HG03060 (cell line): ENCODE measurements around the gene CPSF4L.

Source experiments
- ATAC-seq: cut with Tn5 transposase; IDR thresholded peaks from one replicate; pipeline ENCODE4 v1.9.1; 2021; ENCODE audit warnings: low read depth, moderate number of reproducible peaks; ENCODE audit not compliant: unreplicated experiment

Gene CPSF4L

GRCh38 chr17:73240561-73240960 lies 21.1 kb downstream of the CPSF4L start:
- ATAC-seq, result no peak

GRCh38 chr17:73237714-73238113 lies 24.0 kb downstream of the CPSF4L start:
- no peak for ATAC-seq

GRCh38 chr17:73234736-73235135 lies 26.9 kb downstream of the CPSF4L start:
- ATAC-seq, result no peak

GRCh38 chr17:73232587-73233373 lies 28.9 kb downstream of the CPSF4L start:
- no peak for ATAC-seq

- peak; percentile 46 for ATAC-seq
Measured at GRCh38 chr17:73231841-73232586, 29.7 kb downstream of the CPSF4L start.

- no peak for ATAC-seq
Measured at GRCh38 chr17:73231395-73231794, 30.3 kb downstream of the CPSF4L start.

GRCh38 chr17:73230088-73230487 lies 31.6 kb downstream of the CPSF4L start:
- ATAC-seq, result no peak

GRCh38 chr17:73228748-73229236 lies 32.9 kb downstream of the CPSF4L start:
- ATAC-seq, result peak; percentile 36

- no peak for ATAC-seq
Measured at GRCh38 chr17:73227944-73228343, 33.7 kb downstream of the CPSF4L start.

- ATAC-seq, result no peak
Measured at GRCh38 chr17:73227379-73227778, 34.3 kb downstream of the CPSF4L start.

- ATAC-seq, result no peak
Measured at GRCh38 chr17:73226556-73227172, 35.0 kb downstream of the CPSF4L start.

GRCh38 chr17:73224663-73225305 lies 36.9 kb downstream of the CPSF4L start:
- no peak for ATAC-seq

GRCh38 chr17:73224237-73224636 lies 37.4 kb downstream of the CPSF4L start:
- no peak for ATAC-seq

- no peak for ATAC-seq
Measured at GRCh38 chr17:73223626-73224230, 38.0 kb downstream of the CPSF4L start.

GRCh38 chr17:73215447-73215846 lies 46.2 kb downstream of the CPSF4L start:
- ATAC-seq, result no peak

GRCh38 chr17:73214851-73215250 lies 46.8 kb downstream of the CPSF4L start:
- ATAC-seq, result no peak

GRCh38 chr17:73214008-73214407 lies 47.7 kb downstream of the CPSF4L start:
- no peak for ATAC-seq

- no peak for ATAC-seq
Measured at GRCh38 chr17:73211745-73212144, 49.9 kb downstream of the CPSF4L start.

GRCh38 chr17:73210002-73210678 lies 51.5 kb downstream of the CPSF4L start:
- no peak for ATAC-seq

- ATAC-seq, result no peak
Measured at GRCh38 chr17:73209436-73209835, 52.2 kb downstream of the CPSF4L start.
